ENCODE data around the gene JAKMIP2.
"Not testable (repeated sequence)": the region's sequence is repeated elsewhere in the genome, so short reads cannot be mapped to it uniquely, and the experiment has no call there.

The JAKMIP2 gene

GRCh38 chr5:147601652-147602051, 180.9 kb downstream of the JAKMIP2 start:
- no peak for DNase-seq (ENCODE audit: low read depth)

- DNase-seq (ENCODE audit: low read depth): no peak
These were observed 191.4 kb downstream of the JAKMIP2 start for GRCh38 chr5:147591120-147591519.

- no peak for DNase-seq (ENCODE audit: low read depth)
These were observed 192.4 kb downstream of the JAKMIP2 start for GRCh38 chr5:147590096-147590495.

- DNase-seq (ENCODE audit: low read depth): no peak
These were observed 195.7 kb downstream of the JAKMIP2 start for GRCh38 chr5:147586832-147587231.

- DNase-seq (ENCODE audit: low read depth): no peak
These were observed 196.3 kb downstream of the JAKMIP2 start for GRCh38 chr5:147586221-147586620.

- not testable (repeated sequence) for DNase-seq (ENCODE audit: low read depth)
These were observed 200.3 kb downstream of the JAKMIP2 start for GRCh38 chr5:147582272-147582671.

- not testable (repeated sequence) for DNase-seq (ENCODE audit: low read depth)
These were observed 202.1 kb downstream of the JAKMIP2 start for GRCh38 chr5:147580418-147580817.

- no peak for DNase-seq (ENCODE audit: low read depth)
These were observed 204.1 kb downstream of the JAKMIP2 start for GRCh38 chr5:147578228-147579024.

GRCh38 chr5:147576646-147577535, 205.6 kb downstream of the JAKMIP2 start:
- DNase-seq (ENCODE audit: low read depth): no peak

- DNase-seq (ENCODE audit: low read depth): no peak
These were observed 206.9 kb downstream of the JAKMIP2 start for GRCh38 chr5:147575598-147575997.

GRCh38 chr5:147573211-147573610, 209.3 kb downstream of the JAKMIP2 start:
- DNase-seq (ENCODE audit: low read depth): no peak

- no peak for DNase-seq (ENCODE audit: low read depth)
These were observed 213.7 kb downstream of the JAKMIP2 start for GRCh38 chr5:147568710-147569406.

GRCh38 chr5:147567917-147568598, 214.5 kb downstream of the JAKMIP2 start:
- DNase-seq (ENCODE audit: low read depth): no peak

GRCh38 chr5:147565524-147565923, 217.0 kb downstream of the JAKMIP2 start:
- no peak for DNase-seq (ENCODE audit: low read depth)

- no peak for DNase-seq (ENCODE audit: low read depth)
These were observed 218.4 kb downstream of the JAKMIP2 start for GRCh38 chr5:147564124-147564486.

- DNase-seq (ENCODE audit: low read depth): no peak
These were observed 218.9 kb downstream of the JAKMIP2 start for GRCh38 chr5:147563466-147564123.

- no peak for DNase-seq (ENCODE audit: low read depth)
These were observed 221.1 kb downstream of the JAKMIP2 start for GRCh38 chr5:147561435-147561834.

GRCh38 chr5:147560718-147561331, 221.7 kb downstream of the JAKMIP2 start:
- DNase-seq (ENCODE audit: low read depth): no peak

- DNase-seq (ENCODE audit: low read depth): no peak
These were observed 222.8 kb downstream of the JAKMIP2 start for GRCh38 chr5:147559749-147560148.

GRCh38 chr5:147558826-147559225, 223.7 kb downstream of the JAKMIP2 start:
- DNase-seq (ENCODE audit: low read depth): no peak

Data from CMK (cell line).